ENCODE data around the gene NIF3L1.
A peak's percentile ranks its signal among the peaks of the same experiment; 100 is the strongest.

Gene NIF3L1

DNA sequence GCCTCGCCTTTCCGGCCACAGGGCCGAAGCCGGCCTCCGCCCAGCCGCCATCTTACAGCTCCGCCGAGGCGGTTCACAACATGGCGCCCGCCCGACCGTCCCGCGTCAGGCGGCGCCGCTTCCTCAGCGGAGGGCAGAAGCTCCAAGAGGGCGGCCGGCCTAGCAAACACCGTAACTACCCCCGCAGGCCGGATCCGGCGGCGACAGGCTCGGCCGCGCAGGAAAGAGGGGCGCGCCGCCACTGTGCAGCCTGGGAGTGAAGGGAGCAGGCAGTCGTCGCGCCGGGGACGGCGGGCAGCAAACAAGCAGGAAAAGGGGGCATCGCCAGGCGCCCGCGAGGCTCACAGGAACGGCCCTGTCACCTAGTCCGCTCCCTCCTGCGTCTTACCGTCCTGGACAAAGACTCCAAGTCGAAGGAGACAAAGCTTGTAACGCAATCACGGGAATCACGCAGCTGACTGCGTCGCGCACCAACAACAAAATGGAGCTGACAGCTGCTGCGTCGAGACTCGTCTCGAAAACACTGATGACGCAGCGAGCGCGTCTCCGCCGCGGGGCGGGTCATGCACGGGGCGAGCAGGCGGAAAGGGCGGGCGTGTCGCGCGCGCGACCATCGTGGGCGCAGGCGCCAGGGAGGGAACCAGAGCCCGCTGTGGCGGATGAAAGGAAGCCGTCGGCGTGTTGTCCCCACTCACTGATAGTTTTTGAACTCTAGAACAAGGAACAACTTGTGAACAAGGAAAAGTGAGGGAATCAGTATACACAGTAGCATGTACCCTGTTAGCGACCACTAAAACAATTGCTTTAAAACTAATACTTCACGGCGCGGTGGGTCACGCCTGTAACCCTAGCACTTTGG, 24.8 kb upstream of the NIF3L1 start, which contains the start of gene CLK1:
Gene CLK1, minus strand, starts transcription at position 483 of the 859 bp plus-strand sequence. CDS start 2,796 bp downstream, outside the sequence.
- peaks cover 46% of the 10 kb centered on the region for H3K4me1 Mint-ChIP-seq
- peak within 1 kb of the TSS; percentile 99 to 100 (median 100) for H3K27ac Mint-ChIP-seq
- H3K9me3 Mint-ChIP-seq, result peaks cover 3% of the 10 kb centered on the region
- peaks cover 28% of the 10 kb centered on the region for H3K36me3 Mint-ChIP-seq (ENCODE audit: low read depth)
- peak within 1 kb of the TSS; percentile 92 to 100 (median 99) for H3K4me3 Mint-ChIP-seq
- H3K27me3 Mint-ChIP-seq (ENCODE audit: low read depth), result no peaks in the 10 kb centered on the region
- TF ChIP-seq, protein P1, sequence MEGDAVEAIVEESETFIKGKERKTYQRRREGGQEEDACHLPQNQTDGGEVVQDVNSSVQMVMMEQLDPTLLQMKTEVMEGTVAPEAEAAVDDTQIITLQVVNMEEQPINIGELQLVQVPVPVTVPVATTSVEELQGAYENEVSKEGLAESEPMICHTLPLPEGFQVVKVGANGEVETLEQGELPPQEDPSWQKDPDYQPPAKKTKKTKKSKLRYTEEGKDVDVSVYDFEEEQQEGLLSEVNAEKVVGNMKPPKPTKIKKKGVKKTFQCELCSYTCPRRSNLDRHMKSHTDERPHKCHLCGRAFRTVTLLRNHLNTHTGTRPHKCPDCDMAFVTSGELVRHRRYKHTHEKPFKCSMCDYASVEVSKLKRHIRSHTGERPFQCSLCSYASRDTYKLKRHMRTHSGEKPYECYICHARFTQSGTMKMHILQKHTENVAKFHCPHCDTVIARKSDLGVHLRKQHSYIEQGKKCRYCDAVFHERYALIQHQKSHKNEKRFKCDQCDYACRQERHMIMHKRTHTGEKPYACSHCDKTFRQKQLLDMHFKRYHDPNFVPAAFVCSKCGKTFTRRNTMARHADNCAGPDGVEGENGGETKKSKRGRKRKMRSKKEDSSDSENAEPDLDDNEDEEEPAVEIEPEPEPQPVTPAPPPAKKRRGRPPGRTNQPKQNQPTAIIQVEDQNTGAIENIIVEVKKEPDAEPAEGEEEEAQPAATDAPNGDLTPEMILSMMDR (IDR thresholded peaks at IDR 0.05; ENCODE audit: unreplicated experiment in 3 of 3), result no peak

- Mint-ChIP-seq H3K9me3 (peaks cover under 1% of the 10 kb centered on the region), H3K27me3 (ENCODE audit: low read depth) (no peaks in the 10 kb centered on the region), H3K36me3 (ENCODE audit: low read depth) (peaks cover 27% of the 10 kb centered on the region), H3K4me3 (no peak overlapping the region), H3K27ac (no peak overlapping the region), H3K4me1 (peaks cover 16% of the 10 kb centered on the region)
- TF ChIP-seq, protein P1 (IDR thresholded peaks at IDR 0.05; ENCODE audit: unreplicated experiment in 3 of 3), result no peak
These were observed 20.2 kb upstream of the NIF3L1 start for GRCh38 chr2:200869014-200869413.

DNA sequence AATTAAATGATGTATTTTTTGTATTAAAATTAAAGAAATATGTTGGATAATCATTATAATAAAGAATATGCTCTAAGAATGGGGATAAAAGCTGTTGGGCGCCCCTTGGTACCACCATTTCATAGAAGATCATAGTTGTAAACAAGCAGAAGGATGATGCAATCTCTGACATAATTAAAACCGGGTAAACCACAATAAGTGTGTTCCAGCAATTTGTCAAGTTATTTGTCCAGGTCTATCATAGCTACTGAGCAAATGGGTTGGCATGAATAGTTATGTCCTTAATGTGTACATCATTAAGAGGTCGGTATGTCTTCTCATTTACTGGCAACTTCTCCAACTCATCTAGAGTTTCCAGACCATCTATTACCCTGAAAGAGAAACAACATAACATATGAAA, 18.0 kb upstream of the NIF3L1 start:
- H3K36me3 Mint-ChIP-seq (ENCODE audit: low read depth), result peaks cover 43% of the 10 kb centered on the region
- TF ChIP-seq, protein P1 (IDR thresholded peaks at IDR 0.05; ENCODE audit: unreplicated experiment in 3 of 3), result no peak
- no peaks in the 10 kb centered on the region for H3K9me3 Mint-ChIP-seq
- H3K27ac Mint-ChIP-seq, result no peak overlapping the region
- no peaks in the 10 kb centered on the region for H3K27me3 Mint-ChIP-seq (ENCODE audit: low read depth)
- peaks cover 7% of the 10 kb centered on the region for H3K4me1 Mint-ChIP-seq
- no peak overlapping the region for H3K4me3 Mint-ChIP-seq

DNA sequence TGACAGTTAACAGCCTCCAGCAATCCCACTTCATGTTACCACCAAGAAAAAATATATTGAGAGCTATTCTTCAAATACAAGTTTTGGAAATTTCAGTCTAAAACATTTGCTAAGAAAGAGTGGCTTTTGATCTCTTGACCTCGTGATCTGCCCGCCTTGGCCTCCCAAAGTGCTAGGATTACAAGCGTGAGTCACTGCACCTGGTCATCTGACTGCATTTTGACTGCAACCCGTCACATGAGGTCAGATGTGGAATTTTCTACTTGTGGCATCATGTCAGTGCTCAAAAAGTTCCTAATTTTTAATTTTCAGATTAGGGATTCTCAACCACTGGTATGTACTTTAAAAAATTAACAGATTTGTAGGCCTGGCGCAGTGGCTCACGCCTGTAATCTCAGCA, 15.6 kb upstream of the NIF3L1 start:
- TF ChIP-seq, protein P1 (IDR thresholded peaks at IDR 0.05; ENCODE audit: unreplicated experiment in 3 of 3), result no peak
- Mint-ChIP-seq H3K4me3 (no peak overlapping the region), H3K9me3 (no peaks in the 10 kb centered on the region), H3K36me3 (ENCODE audit: low read depth) (peaks cover 51% of the 10 kb centered on the region), H3K4me1 (no peaks in the 10 kb centered on the region), H3K27ac (no peak overlapping the region), H3K27me3 (ENCODE audit: low read depth) (no peaks in the 10 kb centered on the region)

- Mint-ChIP-seq H3K9me3 (no peaks in the 10 kb centered on the region), H3K27me3 (ENCODE audit: low read depth) (no peaks in the 10 kb centered on the region), H3K27ac (no peak overlapping the region), H3K4me3 (no peak overlapping the region), H3K4me1 (no peaks in the 10 kb centered on the region), H3K36me3 (ENCODE audit: low read depth) (peaks cover 61% of the 10 kb centered on the region)
- TF ChIP-seq, protein P1 (IDR thresholded peaks at IDR 0.05; ENCODE audit: unreplicated experiment in 3 of 3), result no peak
These were observed 11.7 kb upstream of the NIF3L1 start for GRCh38 chr2:200877443-200877842.
